HG02588 (cell line): ENCODE data around the gene ZNF165.
"Not testable (repeated sequence)": the region's sequence is repeated elsewhere in the genome, so short reads cannot be mapped to it uniquely, and the experiment has no call there.

Experiments used
- ATAC-seq: cut with Tn5 transposase; IDR thresholded peaks from one replicate; pipeline ENCODE4 v1.9.1; 2021; ENCODE audit warnings: mild to moderate bottlenecking, moderate library complexity; ENCODE audit not compliant: unreplicated experiment

The ZNF165 gene

GRCh38 chr6:28080381-28080630 is at the start of gene ZNF165:
Gene ZNF165, plus strand, starts transcription at chr6:28080568. Its CDS starts 4,913 bp downstream, at chr6:28085481.
- peak; percentile 23 for ATAC-seq

DNA sequence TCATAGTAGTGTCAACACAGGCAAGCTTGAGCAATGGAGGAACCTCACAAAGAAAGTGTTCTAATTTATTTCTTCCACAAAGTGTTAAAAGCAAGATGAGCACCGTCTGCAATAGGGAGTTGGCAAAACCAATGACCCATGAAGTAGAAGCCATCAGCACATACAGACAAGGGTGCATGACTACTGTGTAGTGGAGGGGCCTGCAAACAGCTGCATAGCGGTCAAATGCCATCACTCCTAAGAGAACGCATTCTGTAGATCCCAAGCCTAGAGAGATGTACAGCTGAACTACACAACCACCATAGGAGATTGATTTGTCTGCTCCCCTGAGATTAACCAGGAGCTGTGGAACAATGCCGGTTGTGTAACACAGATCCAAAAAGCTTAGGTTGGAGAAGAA is 26.8 kb upstream of the ZNF165 start:
- no peak for ATAC-seq

- no peak for ATAC-seq
Observed at GRCh38 chr6:28060405-28060804, 20.0 kb upstream of the ZNF165 start.

- ATAC-seq = no peak
Observed at GRCh38 chr6:28064272-28064671, 16.1 kb upstream of the ZNF165 start.

GRCh38 chr6:28068067-28068466 is 12.3 kb upstream of the ZNF165 start:
- ATAC-seq = no peak

GRCh38 chr6:28070968-28071367 is 9.4 kb upstream of the ZNF165 start:
- ATAC-seq = not testable (repeated sequence)

GRCh38 chr6:28078050-28078449 is 2.3 kb upstream of the ZNF165 start:
- no peak for ATAC-seq

GRCh38 chr6:28078836-28079235 is 1.5 kb upstream of the ZNF165 start:
- ATAC-seq = no peak

GRCh38 chr6:28080631-28081485 is 490 bp downstream of the ZNF165 start:
- peak; percentile 80 for ATAC-seq

DNA sequence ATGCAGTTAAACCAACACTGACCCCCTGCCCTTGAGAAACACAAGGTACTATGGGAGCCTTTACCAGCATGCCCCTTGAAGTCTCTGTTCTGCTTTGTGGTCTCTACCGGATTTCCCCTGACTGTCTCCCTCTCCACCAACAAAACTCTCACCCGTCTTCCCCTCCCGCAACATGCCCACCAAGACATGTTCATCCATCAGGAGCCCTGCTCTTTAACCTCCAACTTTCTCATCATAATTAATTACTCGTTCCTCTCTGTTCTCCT is 1.1 kb downstream of the ZNF165 start:
- peak; percentile 42 for ATAC-seq

DNA sequence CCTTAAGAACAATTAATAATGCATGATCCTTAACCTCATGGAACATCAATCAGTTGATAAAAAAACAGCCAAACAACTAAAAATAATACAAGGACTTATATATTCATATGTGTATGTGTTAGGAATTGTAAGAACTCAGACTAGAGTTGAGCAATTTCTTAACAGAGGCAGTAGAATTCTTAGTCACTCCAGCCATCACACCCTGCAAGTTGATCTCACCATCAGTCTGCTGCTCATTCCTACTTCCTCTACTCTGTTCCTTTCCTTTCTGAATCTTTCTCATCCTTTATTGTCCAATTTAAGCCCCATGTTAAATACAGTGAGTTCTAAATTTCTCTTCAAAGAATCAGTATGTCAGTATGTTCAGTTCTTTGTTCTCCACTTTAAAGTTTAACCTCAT is 2.6 kb downstream of the ZNF165 start:
- no peak for ATAC-seq

DNA sequence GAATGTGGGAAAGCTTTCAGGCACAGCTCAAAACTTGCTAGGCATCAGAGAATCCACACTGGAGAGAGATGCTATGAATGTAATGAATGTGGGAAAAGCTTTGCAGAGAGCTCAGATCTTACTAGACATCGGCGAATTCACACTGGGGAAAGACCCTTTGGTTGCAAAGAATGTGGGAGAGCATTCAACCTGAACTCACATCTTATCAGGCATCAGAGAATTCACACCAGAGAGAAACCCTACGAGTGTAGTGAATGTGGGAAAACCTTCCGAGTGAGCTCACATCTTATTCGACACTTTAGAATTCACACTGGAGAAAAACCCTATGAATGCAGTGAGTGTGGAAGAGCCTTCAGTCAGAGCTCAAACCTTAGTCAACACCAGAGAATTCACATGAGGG is 8.7 kb downstream of the ZNF165 start:
- no peak for ATAC-seq

- no peak for ATAC-seq
Observed at GRCh38 chr6:28090917-28091586, 10.7 kb downstream of the ZNF165 start.

DNA sequence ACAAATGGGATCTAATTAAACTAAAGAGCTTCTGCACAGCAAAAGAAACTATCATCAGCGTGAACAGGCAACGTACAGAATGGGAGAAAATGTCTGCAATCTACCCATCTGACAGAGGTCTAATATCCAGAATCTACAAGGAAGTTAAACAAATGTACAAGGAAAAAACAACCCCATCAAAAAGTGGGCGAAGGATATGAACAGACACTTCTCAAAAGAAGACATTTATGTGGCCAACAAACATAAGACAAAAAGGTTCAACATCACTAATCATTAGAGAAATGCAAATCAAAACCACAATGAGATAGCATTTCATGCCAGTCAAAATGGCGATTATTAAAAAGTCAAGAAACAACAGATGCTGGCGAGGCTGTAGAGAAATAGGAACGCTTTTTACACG is 21.9 kb downstream of the ZNF165 start:
- ATAC-seq = not testable (repeated sequence)

- not testable (repeated sequence) for ATAC-seq
Observed at GRCh38 chr6:28102699-28103098, 22.3 kb downstream of the ZNF165 start.

DNA sequence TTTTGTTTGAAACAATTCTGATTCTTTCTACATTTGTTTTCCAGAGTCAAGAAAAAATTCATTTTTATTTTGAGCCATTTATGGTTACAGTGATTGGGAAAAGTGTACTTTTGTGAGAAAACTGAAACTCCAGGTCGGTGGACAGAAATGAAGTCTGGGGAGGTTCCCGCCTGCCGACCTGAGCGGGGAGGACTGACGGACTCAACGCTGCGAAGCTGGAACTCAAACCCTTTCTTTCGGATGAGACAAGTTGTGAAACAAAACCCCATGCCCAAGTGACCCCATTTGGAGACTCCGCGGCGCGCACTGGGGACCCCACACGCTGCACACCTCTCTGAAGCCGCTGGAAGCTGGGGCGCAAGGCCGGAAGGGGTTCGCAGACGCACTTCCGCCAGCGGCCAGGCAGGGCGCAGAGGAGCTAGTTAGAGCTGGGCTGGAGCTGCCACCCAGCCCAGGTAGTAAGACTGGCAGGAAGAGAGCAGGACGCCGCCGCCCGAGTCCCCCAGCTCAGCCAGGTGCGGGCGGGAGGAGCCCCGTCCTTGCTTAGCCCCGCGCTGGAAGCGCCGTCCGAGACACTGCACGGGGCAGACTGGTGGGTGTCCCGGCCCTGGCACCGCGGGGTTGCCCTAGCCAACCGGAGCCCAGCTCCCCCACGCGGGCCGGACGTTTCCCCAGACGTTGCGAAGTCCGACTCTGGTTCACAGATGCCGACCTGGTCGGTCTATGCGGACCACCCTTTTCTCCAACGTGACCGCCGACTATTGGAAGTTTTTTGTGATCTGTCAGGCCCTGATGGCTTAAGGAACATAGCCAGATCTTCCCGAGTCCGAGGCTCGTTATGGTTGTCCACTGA is 24.2 kb downstream of the ZNF165 start:
- ATAC-seq = peak; percentile 99

DNA sequence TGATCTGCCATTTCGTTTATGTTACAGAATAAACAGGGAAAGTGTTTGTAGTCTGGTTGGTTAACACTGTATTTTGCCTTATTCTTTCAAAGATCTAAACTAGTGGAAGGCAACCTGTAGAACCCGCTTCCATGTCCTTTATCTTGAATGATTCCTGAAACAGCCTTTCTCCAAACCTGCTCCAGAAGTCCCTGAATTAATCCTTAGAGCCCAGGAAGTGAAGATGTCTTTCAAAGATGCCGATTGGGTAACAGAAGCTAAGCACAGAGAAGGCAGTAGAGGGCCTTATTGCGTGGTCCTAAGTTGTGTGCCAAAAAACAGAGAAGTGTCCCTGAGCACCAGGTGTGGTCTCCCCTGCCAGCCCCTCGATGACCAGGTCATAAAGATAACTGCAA is 24.9 kb downstream of the ZNF165 start:
- no peak for ATAC-seq

DNA sequence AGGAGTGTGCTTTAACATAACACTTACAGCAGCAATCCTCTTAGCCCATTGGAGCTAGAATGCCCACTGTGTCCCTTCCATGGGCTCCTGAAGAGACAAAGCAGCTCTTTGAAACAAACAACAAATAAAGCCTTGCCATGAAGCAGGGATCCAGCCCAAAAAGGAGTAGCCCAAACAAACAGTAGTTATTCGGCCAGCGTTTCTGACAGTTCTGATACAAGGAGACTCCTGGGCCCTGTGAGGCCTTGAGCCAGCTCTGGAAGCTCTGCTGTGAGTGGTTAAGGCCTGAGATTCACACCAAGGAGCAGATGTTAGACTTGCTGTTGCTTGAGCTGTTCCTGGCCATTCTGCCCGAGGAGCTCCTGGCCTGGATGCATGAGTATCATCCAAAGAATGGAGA is 27.1 kb downstream of the ZNF165 start:
- no peak for ATAC-seq

DNA sequence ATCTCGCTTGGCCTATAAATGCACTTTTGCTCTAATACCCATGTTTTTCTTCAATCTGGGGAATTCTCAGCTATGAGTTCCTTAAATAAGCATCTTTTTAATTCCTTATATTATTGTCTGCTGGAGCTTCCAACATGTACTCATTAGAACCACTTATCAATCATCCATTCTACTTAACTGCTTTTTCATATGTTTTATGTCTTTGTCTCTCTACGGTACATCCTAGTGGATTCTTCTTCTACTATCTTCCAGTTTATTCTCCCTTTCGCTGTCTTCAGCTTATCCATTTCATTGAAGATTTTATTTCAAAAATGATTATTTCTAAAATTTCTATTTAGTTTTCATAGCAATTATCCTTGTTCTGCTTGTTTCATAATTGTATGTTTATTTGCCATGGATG is 31.6 kb downstream of the ZNF165 start:
- no peak for ATAC-seq

GRCh38 chr6:28115799-28116198 is 35.4 kb downstream of the ZNF165 start:
- no peak for ATAC-seq

- no peak for ATAC-seq
Observed at GRCh38 chr6:28117386-28118050, 37.1 kb downstream of the ZNF165 start.
